Vagina (tissue), 2 donors: ENCODE results near the gene CDC25A. TPM values are rescaled to one million over a fixed set of nuclear protein-coding genes. Genes with fewer than 3 reads are reported as not detected.

Experiments
- DNase-seq, 2 donors: peaks; one replicate each; pipeline ENCODE4 v3.0.0-alpha.2; 2017; ENCODE audit errors: extremely low spot score in 2 of 2
- H3K27ac ChIP-seq: fragments of 200-600 bp; sonication (generic); one replicate; pipeline ENCODE4 v1.5.1; 2019
- H3K27me3 ChIP-seq: fragments of 200-600 bp; sonication (generic); one replicate; pipeline ENCODE4 v1.5.1; 2019
- H3K36me3 ChIP-seq, 2 donors: fragments of 200-600 bp; sonication (generic); one replicate each; pipeline ENCODE4 v1.5.1; 2017 to 2019
- H3K4me1 ChIP-seq: fragments of 200-600 bp; sonication (generic); one replicate; pipeline ENCODE4 v1.5.1; 2019
- H3K4me3 ChIP-seq, 2 donors: fragments of 200-600 bp; sonication (generic); 1 replicate in 1 of 2; 2 replicates in 1 of 2; pipeline ENCODE4 v1.5.1; 2016 to 2019
- H3K9me3 ChIP-seq: fragments of 200-600 bp; sonication (generic); one replicate; pipeline ENCODE4 v1.5.1; 2019
- POLR2A ChIP-seq, 2 donors: fragments of 450-650 bp; IDR thresholded peaks; one replicate each; pipeline ENCODE4 v1.6.1; 2017; ENCODE audit warnings: antibody characterized with exemption in 2 of 2, mild to moderate bottlenecking in 2 of 2, moderate library complexity in 2 of 2
- POLR2AphosphoS5 ChIP-seq, 2 donors: sonication (generic); formaldehyde crosslinking; IDR thresholded peaks; one replicate each; pipeline ENCODE4 v1.9.0; 2017; ENCODE audit warnings: antibody characterized with exemption in 2 of 2, mild to moderate bottlenecking in 2 of 2, low read depth in 1 of 2; ENCODE audit not compliant: insufficient read depth in 1 of 2
- intact Hi-C: fragments of 100-400 bp; cut with DNase I; formaldehyde crosslinking; loops from one replicate; pipeline ENCODE4 v1.15.1; 2023
- total RNA-seq: library from RNA; depleted of rRNA; stranded (reverse); fragments of >200 nt; gene quantifications from one replicate; pipeline ENCODE4 v1.2.3, GENCODE V29; 2016
- TF ChIP-seq, protein P1 (sequence below), 3 experiments: fragments of 450-650 bp in 2 of 3; fragments of 200-600 bp in 1 of 3; sonication (generic) in 1 of 3; IDR thresholded peaks; one replicate each; pipeline ENCODE4 v1.5.1; 2017 to 2019; ENCODE audit warnings: antibody characterized with exemption in 3 of 3, mild to moderate bottlenecking in 2 of 3, moderate library complexity in 2 of 3

Gene CDC25A
- total RNA-seq, 1 donor from 2014 or later, result 8.8 TPM

GRCh38 chr3:48180531-48181253 lies 7.5 kb downstream of the CDC25A start:
- H3K27ac ChIP-seq, result no peak overlapping the region
- no peaks in the 10 kb centered on the region for H3K4me1 ChIP-seq
- no peaks in the 10 kb centered on the region for H3K9me3 ChIP-seq
- H3K4me3 ChIP-seq, result no peak overlapping the region
- no peaks in the 10 kb centered on the region for H3K36me3 ChIP-seq
- TF ChIP-seq, protein P1, sequence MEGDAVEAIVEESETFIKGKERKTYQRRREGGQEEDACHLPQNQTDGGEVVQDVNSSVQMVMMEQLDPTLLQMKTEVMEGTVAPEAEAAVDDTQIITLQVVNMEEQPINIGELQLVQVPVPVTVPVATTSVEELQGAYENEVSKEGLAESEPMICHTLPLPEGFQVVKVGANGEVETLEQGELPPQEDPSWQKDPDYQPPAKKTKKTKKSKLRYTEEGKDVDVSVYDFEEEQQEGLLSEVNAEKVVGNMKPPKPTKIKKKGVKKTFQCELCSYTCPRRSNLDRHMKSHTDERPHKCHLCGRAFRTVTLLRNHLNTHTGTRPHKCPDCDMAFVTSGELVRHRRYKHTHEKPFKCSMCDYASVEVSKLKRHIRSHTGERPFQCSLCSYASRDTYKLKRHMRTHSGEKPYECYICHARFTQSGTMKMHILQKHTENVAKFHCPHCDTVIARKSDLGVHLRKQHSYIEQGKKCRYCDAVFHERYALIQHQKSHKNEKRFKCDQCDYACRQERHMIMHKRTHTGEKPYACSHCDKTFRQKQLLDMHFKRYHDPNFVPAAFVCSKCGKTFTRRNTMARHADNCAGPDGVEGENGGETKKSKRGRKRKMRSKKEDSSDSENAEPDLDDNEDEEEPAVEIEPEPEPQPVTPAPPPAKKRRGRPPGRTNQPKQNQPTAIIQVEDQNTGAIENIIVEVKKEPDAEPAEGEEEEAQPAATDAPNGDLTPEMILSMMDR (IDR thresholded peaks at IDR 0.05), result no peak
- TF ChIP-seq POLR2AphosphoS5 (IDR thresholded peaks at IDR 0.05; ENCODE audit: insufficient read depth in 1 of 2, low read depth in 1 of 2) (no peak), POLR2A (IDR thresholded peaks at IDR 0.05) (no peak)
- no peak for DNase-seq
- intact Hi-C loops, result no loop called here
- H3K27me3 ChIP-seq, result no peaks in the 10 kb centered on the region

GRCh38 chr3:48180021-48180420 lies 8.2 kb downstream of the CDC25A start:
- Histone ChIP-seq H3K36me3 (no peaks in the 10 kb centered on the region), H3K27me3 (no peaks in the 10 kb centered on the region), H3K27ac (no peak overlapping the region), H3K9me3 (no peaks in the 10 kb centered on the region), H3K4me3 (no peak overlapping the region), H3K4me1 (no peaks in the 10 kb centered on the region)
- intact Hi-C loops, result no loop called here
- no peak for DNase-seq
- no peak for TF ChIP-seq POLR2A (IDR thresholded peaks at IDR 0.05)

DNA sequence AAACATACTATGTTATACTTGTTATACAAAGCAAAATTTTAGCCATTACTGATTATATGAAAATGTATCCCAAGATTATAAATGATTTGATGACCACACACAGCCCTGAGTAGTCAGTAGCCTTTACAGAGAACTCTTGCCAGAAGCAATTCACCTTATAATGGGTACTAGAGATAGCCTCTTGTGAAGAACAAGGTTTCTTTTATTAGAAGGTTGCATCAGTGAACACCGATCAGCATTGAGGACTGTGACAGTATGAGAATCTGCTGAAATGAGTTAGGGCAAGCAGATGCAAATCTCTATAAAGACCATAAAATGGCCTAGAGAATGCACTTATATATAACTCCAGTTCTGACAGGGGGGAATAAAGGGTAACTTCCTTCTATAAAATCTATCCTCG lies 10.1 kb downstream of the CDC25A start:
- TF ChIP-seq POLR2AphosphoS5 (IDR thresholded peaks at IDR 0.05; ENCODE audit: insufficient read depth in 1 of 2, low read depth in 1 of 2) (no peak), POLR2A (IDR thresholded peaks at IDR 0.05) (no peak)
- TF ChIP-seq, protein P1 (IDR thresholded peaks at IDR 0.05), result no peak
- H3K9me3 ChIP-seq, result no peaks in the 10 kb centered on the region
- no peaks in the 10 kb centered on the region for H3K27me3 ChIP-seq
- no peak overlapping the region for H3K4me3 ChIP-seq
- DNase-seq, result no peak
- H3K36me3 ChIP-seq, result no peaks in the 10 kb centered on the region
- intact Hi-C loops, result no loop called here
- H3K4me1 ChIP-seq, result no peaks in the 10 kb centered on the region
- H3K27ac ChIP-seq, result no peak overlapping the region

DNA sequence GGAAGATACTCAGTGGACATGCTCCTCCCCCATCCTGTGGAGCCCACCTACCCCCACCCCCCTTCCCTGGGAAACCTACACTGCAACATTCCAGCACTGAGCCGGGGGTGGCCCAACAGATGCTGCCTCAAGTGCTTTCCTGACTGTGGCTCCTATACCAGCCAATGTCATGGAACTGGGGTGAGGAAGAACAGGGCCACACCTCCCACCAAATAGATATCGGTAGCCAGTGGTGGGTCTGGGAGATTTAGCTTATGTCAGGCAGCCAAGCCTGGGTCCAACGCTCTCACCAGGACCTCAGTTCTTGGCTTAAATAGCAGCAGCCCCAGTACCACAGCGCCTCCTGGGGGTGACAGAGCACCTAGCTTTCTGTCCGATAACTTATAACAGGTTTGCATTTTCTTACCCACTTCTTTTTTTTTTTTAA lies 30.3 kb downstream of the CDC25A start:
- DNase-seq, result no peak
- intact Hi-C loops, result no loop called here
- no peak for TF ChIP-seq POLR2A (IDR thresholded peaks at IDR 0.05)
- TF ChIP-seq, protein P1 (IDR thresholded peaks at IDR 0.05), result peak in 1 of 3 experiments; percentile 45

GRCh38 chr3:48157202-48157840 lies 30.9 kb downstream of the CDC25A start:
- intact Hi-C loops, result no loop called here
- no peak overlapping the region for H3K27ac ChIP-seq
- DNase-seq, result no peak
- TF ChIP-seq POLR2AphosphoS5 (IDR thresholded peaks at IDR 0.05; ENCODE audit: insufficient read depth in 1 of 2, low read depth in 1 of 2) (no peak), POLR2A (IDR thresholded peaks at IDR 0.05) (no peak)
- TF ChIP-seq, protein P1 (IDR thresholded peaks at IDR 0.05), result no peak
- H3K4me1 ChIP-seq, result peaks cover 1% of the 10 kb centered on the region
- H3K4me3 ChIP-seq, result no peak overlapping the region
- no peaks in the 10 kb centered on the region for H3K36me3 ChIP-seq
- H3K27me3 ChIP-seq, result no peaks in the 10 kb centered on the region
- H3K9me3 ChIP-seq, result no peaks in the 10 kb centered on the region

More for the DNA sequence above, 30.3 kb downstream of the CDC25A start:
- no peaks in the 10 kb centered on the region for H3K9me3 ChIP-seq
- no peaks in the 10 kb centered on the region for H3K4me1 ChIP-seq
- H3K27me3 ChIP-seq, result no peaks in the 10 kb centered on the region
- H3K36me3 ChIP-seq, result no peaks in the 10 kb centered on the region
- no peak overlapping the region for H3K4me3 ChIP-seq
- no peak overlapping the region for H3K27ac ChIP-seq
